H1 (cell line): ENCODE measurements around the gene HRH1. TPM values are rescaled to one million over a fixed set of nuclear protein-coding genes. Genes with fewer than 3 reads are reported as not detected.

Source experiments
- RXRA ChIP-seq: IDR thresholded peaks from 2 replicates; pipeline ENCODE4 v1.6.1; 2011; ENCODE audit warnings: low read depth, mild to moderate bottlenecking, low read length, moderate library complexity; ENCODE audit not compliant: insufficient read depth
- SP4 ChIP-seq: IDR thresholded peaks from 2 replicates; pipeline ENCODE4 v1.6.1; 2012; ENCODE audit warnings: low read length, inconsistent platforms
- polyA plus RNA-seq, 7 experiments: library from polyadenylated mRNA; depleted of rRNA in 3 of 7; stranded (reverse) in 5 of 7; unstranded in 2 of 7; fragments of >200 nt in 5 of 7; fragments of 200-250 nt in 2 of 7; gene quantifications; 1 replicate in 5 of 7; 2 replicates in 1 of 7; 4 replicates in 1 of 7; pipeline versions ENCODE4 v1.2.1 to v1.2.3, GENCODE V29; 2011 to 2013; ENCODE audit warnings: missing spikeins in 2 of 7, mixed read lengths in 2 of 7
- total RNA-seq: library from RNA; stranded (reverse); fragmentation: NEBNext Ultra II Directional; extraction: Animal tissue kit (Norgen Biotek cat#: 25700); gene quantifications from 2 replicates; pipeline ENCODE4 v1.2.1, GENCODE V29; 2021

HRH1 gene
- total and polyA plus RNA-seq, 2 of the 8 experiments (the other 6 are each of a cell fraction or from before 2014, with no cell fraction given): 0.11 TPM; not detected in 1

DNA sequence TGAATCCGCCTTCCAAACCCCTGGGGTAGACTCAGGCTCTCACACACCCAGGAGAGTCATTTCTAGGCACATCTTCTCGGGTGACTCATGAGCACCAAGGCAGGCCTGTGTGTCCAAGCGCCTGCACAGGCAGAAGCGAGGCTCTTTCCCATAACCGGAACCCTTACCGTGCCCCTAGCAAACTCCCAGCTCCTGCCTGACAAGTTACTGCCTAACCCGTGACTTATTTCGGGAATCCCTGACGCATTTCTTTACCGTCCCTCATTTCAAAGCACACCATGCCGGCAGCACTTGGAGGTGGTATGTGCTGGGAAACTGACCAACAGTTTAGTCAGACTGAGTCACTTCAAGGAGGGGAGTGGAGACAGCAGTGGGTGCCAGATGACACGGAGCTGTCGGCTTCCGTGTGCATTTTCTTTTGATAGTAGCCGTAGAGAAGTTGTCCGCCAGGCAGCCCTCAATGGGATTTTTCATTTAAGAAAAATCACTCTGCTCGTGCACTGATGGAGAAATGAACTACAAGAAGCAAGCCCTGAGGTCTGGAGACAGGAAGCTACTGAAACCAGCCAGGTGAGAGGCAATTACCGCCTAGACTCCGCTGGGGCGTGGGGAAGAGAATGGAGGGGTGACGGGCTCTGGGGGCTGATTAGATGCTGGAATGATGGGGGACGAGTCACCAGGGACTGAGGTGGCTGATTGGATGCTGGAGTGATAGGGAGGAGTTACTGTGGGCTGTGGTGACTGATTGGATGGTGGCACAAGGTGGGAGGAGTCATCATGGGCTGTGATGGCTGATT, 17.3 kb upstream of the HRH1 start (continued):
- TF ChIP-seq RXRA (no peak), SP4 (no peak)
- TF ChIP-seq, all 59 proteins: peak for 0
